GM12878 (cell line): ENCODE data around the gene CFAP58. TPM values are rescaled to one million over a fixed set of nuclear protein-coding genes. Genes with fewer than 3 reads are reported as not detected.

ENCODE experiments used
- ATAC-seq: fragments of 200-7000 bp; cut with Tn5 transposase; 3 replicates; pipeline ENCODE4 v1.9.1; 2020; ENCODE audit warnings: mild to moderate bottlenecking, moderate library complexity
- BruUV-seq: library from RNA; stranded (reverse); fragments of 400-500 nt; replicated peaks from 2 replicates; lab custom pipeline; 2021; lab: Mats Ljungman, UMichigan
- CTCF ChIA-PET: fragments of 300-600 bp; sonication (Branson Sonifier 250); formaldehyde crosslinking; extraction: SDS; loops from one replicate; lab custom pipeline; 2021; ENCODE audit warnings: inconsistent platforms; lab: Yijun Ruan, JAX
- POLR2A ChIA-PET: fragments of 350-600 bp; formaldehyde crosslinking; extraction: SDS; loops from one replicate; lab custom pipeline; 2021; ENCODE audit warnings: inconsistent platforms; lab: Charles Lee
- RAD21 ChIA-PET: fragments of 300-600 bp; sonication (Branson Sonifier 250); formaldehyde crosslinking; loops from one replicate; lab custom pipeline; 2023; ENCODE audit warnings: antibody characterized with exemption; ENCODE audit not compliant: unreplicated experiment; lab: Charles Lee
- SMC1A ChIA-PET: fragments of 300-600 bp; sonication (Branson Sonifier 250); formaldehyde crosslinking; loops from one replicate; lab custom pipeline; 2023; ENCODE audit not compliant: unreplicated experiment, uncharacterized antibody; lab: Charles Lee
- DNase-seq: peaks from one replicate; pipeline ENCODE4 v3.0.0-alpha.2; 2011; ENCODE audit warnings: low read depth, low spot score
- FAIRE-seq: peaks from 3 replicates; lab custom pipeline; 2011; peaks lifted over from hg19 to GRCh38; lab: Jason Lieb, UNC
- H2AFZ ChIP-seq: 2 replicates; pipeline ENCODE4 v1.6.0; 2011; ENCODE audit warnings: low read depth, low read length, control low read depth; ENCODE audit not compliant: control insufficient read depth
- H3K27ac ChIP-seq: 2 replicates; pipeline ENCODE4 v1.5.1; 2011; ENCODE audit warnings: control low read depth; ENCODE audit not compliant: control insufficient read depth, insufficient read depth
- H3K27me3 ChIP-seq, 2 experiments: replicated peaks in 1 of 2; 2 replicates each; pipeline versions ENCODE4 v1.6.0 to v1.6.1; 2011; ENCODE audit warnings: low read length in 1 of 2; ENCODE audit not compliant: control insufficient read depth in 2 of 2, insufficient read depth in 2 of 2
- H3K36me3 ChIP-seq, 2 experiments: 2 replicates each; pipeline ENCODE4 v1.5.1; 2011; ENCODE audit warnings: low read length in 1 of 2; ENCODE audit not compliant: control insufficient read depth in 2 of 2, insufficient read depth in 2 of 2
- H3K4me1 ChIP-seq: 2 replicates; pipeline ENCODE4 v1.6.1; 2011; ENCODE audit warnings: mild to moderate bottlenecking, low read length, moderate library complexity, mixed read lengths; ENCODE audit not compliant: control insufficient read depth, insufficient read depth
- H3K4me2 ChIP-seq: 2 replicates; pipeline ENCODE4 v1.6.0; 2011; ENCODE audit warnings: control low read depth; ENCODE audit not compliant: control insufficient read depth, insufficient read depth
- H3K4me3 ChIP-seq: fragments of 200-600 bp; sonication (generic); 2 replicates; pipeline ENCODE4 v1.5.1; 2016
- H3K79me2 ChIP-seq: 2 replicates; pipeline ENCODE4 v1.6.0; 2011; ENCODE audit warnings: low read length; ENCODE audit not compliant: control insufficient read depth, insufficient read depth
- H3K9ac ChIP-seq: 2 replicates; pipeline ENCODE4 v1.8.0; 2011; ENCODE audit warnings: low read length, control low read depth, mixed read lengths; ENCODE audit not compliant: control insufficient read depth, insufficient read depth
- H3K9me3 ChIP-seq: replicated peaks from 3 replicates; pipeline ENCODE4 v1.5.1; 2011; ENCODE audit warnings: mild to moderate bottlenecking, low read length; ENCODE audit not compliant: control insufficient read depth, insufficient read depth
- H4K20me1 ChIP-seq: 2 replicates; pipeline ENCODE4 v1.6.0; 2011; ENCODE audit not compliant: control insufficient read depth, insufficient read depth
- ASH2L ChIP-seq: fragments of 300-600, 200-600 bp; sonication (generic); IDR thresholded peaks from 2 replicates; pipeline ENCODE4 v1.6.1; 2017; ENCODE audit warnings: low read depth, mild to moderate bottlenecking, borderline replicate concordance
- EED ChIP-seq: sonication (generic); IDR thresholded peaks from 2 replicates; pipeline ENCODE4 v1.6.1; 2016; ENCODE audit warnings: antibody characterized with exemption, low read depth
- IKZF1 ChIP-seq: fragments of 450-650 bp; conservative IDR thresholded peaks from 2 replicates; pipeline ENCODE4 v1.6.1; 2017; ENCODE audit warnings: antibody characterized with exemption, mild to moderate bottlenecking
- IKZF2 ChIP-seq, 2 experiments: fragments of 450-650 bp; IDR thresholded peaks; 2 replicates each; pipeline ENCODE4 v1.6.1; 2017; ENCODE audit warnings: mild to moderate bottlenecking in 2 of 2, moderate library complexity in 2 of 2
- MEF2B ChIP-seq: fragments of 450-650 bp; IDR thresholded peaks from 2 replicates; pipeline ENCODE4 v1.6.1; 2018; ENCODE audit warnings: mild to moderate bottlenecking, moderate library complexity; ENCODE audit not compliant: partially characterized antibody, poor library complexity, severe bottlenecking
- NFXL1 ChIP-seq: fragments of 450-650 bp; IDR thresholded peaks from 2 replicates; pipeline ENCODE4 v1.6.1; 2017; ENCODE audit warnings: antibody characterized with exemption, mild to moderate bottlenecking, borderline replicate concordance
- NFYA ChIP-seq: IDR thresholded peaks from 2 replicates; pipeline ENCODE4 v1.6.1; 2011; ENCODE audit warnings: low read depth, mild to moderate bottlenecking, low read length, improper control_type of control experiment, borderline replicate concordance
- SPI1 ChIP-seq: IDR thresholded peaks from 2 replicates; pipeline ENCODE4 v1.6.1; 2011; ENCODE audit warnings: low read depth, mild to moderate bottlenecking, low read length, moderate library complexity, borderline replicate concordance; ENCODE audit not compliant: insufficient read depth
- WGBS: methylation state at CpG from one replicate; pipeline ENCODE4 v1.1.6; 2016; ENCODE audit warnings: low lambda C conversion rate; ENCODE audit not compliant: insufficient replicate concordance, insufficient coverage; ENCODE audit errors: missing lambda C conversion rate; 5-methylcytosine and 5-hydroxymethylcytosine counted together
- in situ Hi-C: fragments of 300-500 bp; cut with MboI; formaldehyde crosslinking; loops from 9 replicates; pipeline ENCODE4 v1.14.3; 2018; ENCODE audit warnings: mixed read lengths
- intact Hi-C: fragments of 100-400 bp; cut with micrococcal nuclease; formaldehyde crosslinking; loops from one replicate; pipeline ENCODE4 v1.14.2; 2022; ENCODE audit not compliant: unreplicated experiment
- polyA plus RNA-seq, 11 experiments: library from polyadenylated mRNA; depleted of rRNA in 4 of 11; unstranded in 6 of 11; stranded (reverse) in 5 of 11; fragments of >200 nt; fragmentation: Nextera tagmentation in 4 of 11; fragmentation: Illumina TruSeq in 1 of 11; extraction: Ambion mirVana in 4 of 11; extraction: Trizol in 1 of 11; gene quantifications; 1 replicate in 1 of 11; 2 replicates in 10 of 11; pipeline versions ENCODE4 v1.2.1 to v1.2.3, GENCODE V29; 2011 to 2016; ENCODE audit warnings: inconsistent platforms in 2 of 11, missing spikeins in 2 of 11, low read depth in 1 of 11
- total RNA-seq, 4 experiments: library from RNA; depleted of rRNA in 3 of 4; stranded (reverse); fragments of >200 nt in 3 of 4; fragmentation: Illumina TruSeq in 1 of 4; extraction: Trizol in 1 of 4; gene quantifications; 2 replicates each; pipeline versions ENCODE4 v1.2.1 to v1.2.3, GENCODE V29; 2013 to 2021

CFAP58 gene
- total and polyA plus RNA-seq, 10 of the 15 experiments (the other 5 are each of a cell fraction or from before 2014, with no cell fraction given): 0.03 to 0.35 (median 0.21) TPM

- H4K20me1 ChIP-seq: no peaks in the 10 kb centered on the region
- no TSS peak for BruUV-seq
- WGBS: 53% methylated on average over 4 of the region's 4 CpGs
- no peaks in the 10 kb centered on the region for H3K9me3 ChIP-seq
- ChIA-PET POLR2A (interaction anchor here (1.0 to 2.0 kb wide), 4 partner anchors 9 to 68 kb away, joined by 3 to 9 read pairs (median 4); partner anchors contain the start of gene ITPRIP), RAD21 (interaction anchor here (1.2 to 2.3 kb wide), 5 partner anchors 11 to 635 kb away, joined by 3 to 12 read pairs (median 4); no protein-coding TSS in a partner anchor), SMC1A (interaction anchor here (0.8 to 10.5 kb wide), 6 partner anchors 42 to 92 kb away, joined by 3 to 187 read pairs (median 4); no protein-coding TSS in a partner anchor), CTCF (interaction anchor here (0.8 to 12.8 kb wide), 6 partner anchors 11 to 73 kb away, joined by 3 to 419 read pairs (median 60); partner anchors contain the start of gene ITPRIP)
- intact Hi-C loops (no loop called here), in situ Hi-C loops (loop anchor here (5.0 to 10.0 kb wide), 2 partner anchors 35 to 53 kb away; no protein-coding TSS in a partner anchor)
- no peak overlapping the region for H3K27ac ChIP-seq
- H3K4me1 ChIP-seq: peaks cover 42% of the 10 kb centered on the region
- TF ChIP-seq MEF2B (peak; percentile 33), SPI1 (peak; percentile 59; the same call in 1 of the 2 replicates), ASH2L (no peak), NFXL1 (no peak), IKZF2 (IDR thresholded peaks at IDR 0.05) (peak in 1 of 2 experiments; percentile 42; a peak in 1 of 4 replicates), NFYA (no peak), IKZF1 (0 out of 2 replicates have a peak, but pooled peaks have one; percentile 30), EED (0 out of 2 replicates have a peak, but pooled peaks have one; percentile 51)
- FAIRE-seq: no peak
- no peak overlapping the region for H3K9ac ChIP-seq
- H3K79me2 ChIP-seq: no peaks in the 10 kb centered on the region
- no peak overlapping the region for H3K4me2 ChIP-seq
- H2AFZ ChIP-seq: no peak overlapping the region
- ATAC-seq: no peak
- no peak for DNase-seq
- H3K27me3 ChIP-seq: no peaks in the 10 kb centered on the region
- H3K4me3 ChIP-seq: no peak overlapping the region
- no peaks in the 10 kb centered on the region for H3K36me3 ChIP-seq
These were observed 6.2 kb upstream of the CFAP58 start for GRCh38 chr10:104347295-104348045.
